22Rv1 (cell line): ENCODE data around the gene USB1.

ENCODE experiments used
- H3K27ac ChIP-seq: fragments of 450-650 bp; 2 replicates; pipeline ENCODE4 v1.5.1; 2017
- ZFX ChIP-seq: fragments of 450-650 bp; IDR thresholded peaks from 2 replicates; pipeline ENCODE4 v1.6.1; 2017; ENCODE audit warnings: antibody characterized with exemption, borderline replicate concordance
- TF ChIP-seq, protein P1 (sequence below): fragments of 450-650 bp; IDR thresholded peaks from 2 replicates; pipeline ENCODE4 v1.5.1; 2017; ENCODE audit warnings: mild to moderate bottlenecking

USB1 gene

DNA sequence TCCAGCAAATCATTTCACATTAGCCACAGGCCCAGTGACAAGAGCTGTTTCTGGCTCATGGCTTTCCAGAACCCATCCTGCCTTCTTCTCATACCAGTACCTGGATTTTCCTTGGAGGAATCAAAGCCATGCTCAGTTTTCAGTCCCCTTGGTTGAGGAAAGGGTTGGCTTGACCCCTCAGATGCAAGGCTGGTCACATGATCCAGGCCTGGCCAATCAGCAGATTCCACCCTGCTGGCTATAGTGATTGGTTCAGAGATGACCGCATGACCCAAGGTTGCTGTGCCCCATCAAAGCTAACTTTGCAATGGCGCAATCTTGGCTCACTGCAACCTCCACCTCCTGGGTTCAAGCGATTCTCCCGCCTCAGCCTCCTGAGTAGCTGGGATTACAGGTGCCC, 69.4 kb downstream of the USB1 start:
- TF ChIP-seq, protein P1, sequence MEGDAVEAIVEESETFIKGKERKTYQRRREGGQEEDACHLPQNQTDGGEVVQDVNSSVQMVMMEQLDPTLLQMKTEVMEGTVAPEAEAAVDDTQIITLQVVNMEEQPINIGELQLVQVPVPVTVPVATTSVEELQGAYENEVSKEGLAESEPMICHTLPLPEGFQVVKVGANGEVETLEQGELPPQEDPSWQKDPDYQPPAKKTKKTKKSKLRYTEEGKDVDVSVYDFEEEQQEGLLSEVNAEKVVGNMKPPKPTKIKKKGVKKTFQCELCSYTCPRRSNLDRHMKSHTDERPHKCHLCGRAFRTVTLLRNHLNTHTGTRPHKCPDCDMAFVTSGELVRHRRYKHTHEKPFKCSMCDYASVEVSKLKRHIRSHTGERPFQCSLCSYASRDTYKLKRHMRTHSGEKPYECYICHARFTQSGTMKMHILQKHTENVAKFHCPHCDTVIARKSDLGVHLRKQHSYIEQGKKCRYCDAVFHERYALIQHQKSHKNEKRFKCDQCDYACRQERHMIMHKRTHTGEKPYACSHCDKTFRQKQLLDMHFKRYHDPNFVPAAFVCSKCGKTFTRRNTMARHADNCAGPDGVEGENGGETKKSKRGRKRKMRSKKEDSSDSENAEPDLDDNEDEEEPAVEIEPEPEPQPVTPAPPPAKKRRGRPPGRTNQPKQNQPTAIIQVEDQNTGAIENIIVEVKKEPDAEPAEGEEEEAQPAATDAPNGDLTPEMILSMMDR = no peak
- TF ChIP-seq ZFX = no peak
- no peak overlapping the region for H3K27ac ChIP-seq
